GM18526 (cell line): ENCODE measurements around the gene SLC6A20.

ENCODE experiments used
- POLR2A ChIP-seq: IDR thresholded peaks from 3 replicates; pipeline ENCODE4 v1.6.1; 2011; ENCODE audit not compliant: insufficient read length; ENCODE audit errors: extremely low read depth

Gene SLC6A20

GRCh38 chr3:45790596-45790995, 5.7 kb downstream of the SLC6A20 start:
- TF ChIP-seq POLR2A, result no peak

- TF ChIP-seq POLR2A, result no peak
Measured at GRCh38 chr3:45789235-45789812, 7.0 kb downstream of the SLC6A20 start.

- TF ChIP-seq POLR2A, result no peak
Measured at GRCh38 chr3:45787551-45787950, 8.8 kb downstream of the SLC6A20 start.

DNA sequence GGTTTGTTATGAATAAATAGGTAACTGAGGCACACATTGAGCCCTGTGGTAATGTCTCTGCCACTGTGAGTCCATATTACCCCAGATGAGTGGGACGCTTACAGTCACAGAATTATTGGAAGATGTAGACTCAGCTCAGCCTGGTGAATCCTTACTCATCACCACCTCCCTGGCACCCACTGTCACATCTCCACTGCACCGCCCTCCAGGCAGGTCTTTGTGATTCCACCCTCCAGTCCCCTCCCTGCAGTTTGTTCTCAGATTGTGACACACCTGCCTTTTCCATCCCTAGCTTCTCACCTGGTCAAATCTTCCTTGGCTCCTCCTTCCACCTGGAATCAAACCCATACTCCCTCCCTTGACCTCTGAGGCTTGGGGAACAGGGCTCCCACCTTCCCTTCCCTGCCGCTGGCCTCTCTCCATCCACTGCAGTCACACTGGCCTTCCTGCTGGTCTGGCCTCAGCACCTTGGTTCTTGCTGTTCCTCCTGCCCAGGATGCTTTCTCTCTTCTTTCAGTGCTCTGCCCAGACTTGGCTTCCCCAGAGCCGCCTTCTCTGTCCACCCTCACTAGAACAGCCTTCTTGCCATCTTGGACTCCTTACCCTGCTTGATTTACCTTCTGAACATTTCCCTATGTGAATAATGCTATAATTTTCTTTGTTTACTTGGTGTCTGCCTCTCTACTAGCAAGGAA, 9.4 kb downstream of the SLC6A20 start:
- TF ChIP-seq POLR2A, result no peak

- TF ChIP-seq POLR2A, result no peak
Measured at GRCh38 chr3:45785605-45786150, 10.7 kb downstream of the SLC6A20 start.

DNA sequence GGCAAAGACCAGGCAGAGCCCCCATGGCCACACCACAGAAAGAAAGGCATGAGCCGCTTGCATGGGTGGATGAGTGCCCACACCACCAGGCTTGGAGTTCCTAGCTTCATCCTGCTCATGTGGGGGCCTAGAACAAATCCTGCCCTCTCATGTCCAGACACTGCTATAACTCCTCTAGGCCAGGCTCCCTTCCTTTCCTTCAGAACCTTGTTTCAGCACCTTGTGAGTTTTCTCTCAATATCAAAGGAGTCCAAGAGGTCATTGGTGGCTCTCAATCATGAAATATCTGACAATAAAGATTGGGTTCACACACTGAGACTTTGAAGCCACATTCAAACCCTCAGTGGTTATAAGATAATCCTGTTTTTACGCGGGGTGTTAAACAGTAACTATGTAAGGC, 12.7 kb downstream of the SLC6A20 start:
- TF ChIP-seq POLR2A, result no peak

GRCh38 chr3:45782381-45782780, 14.0 kb downstream of the SLC6A20 start:
- TF ChIP-seq POLR2A, result no peak

- TF ChIP-seq POLR2A, result no peak
Measured at GRCh38 chr3:45781841-45782240, 14.5 kb downstream of the SLC6A20 start.

GRCh38 chr3:45781271-45781670, 15.1 kb downstream of the SLC6A20 start:
- TF ChIP-seq POLR2A, result no peak

DNA sequence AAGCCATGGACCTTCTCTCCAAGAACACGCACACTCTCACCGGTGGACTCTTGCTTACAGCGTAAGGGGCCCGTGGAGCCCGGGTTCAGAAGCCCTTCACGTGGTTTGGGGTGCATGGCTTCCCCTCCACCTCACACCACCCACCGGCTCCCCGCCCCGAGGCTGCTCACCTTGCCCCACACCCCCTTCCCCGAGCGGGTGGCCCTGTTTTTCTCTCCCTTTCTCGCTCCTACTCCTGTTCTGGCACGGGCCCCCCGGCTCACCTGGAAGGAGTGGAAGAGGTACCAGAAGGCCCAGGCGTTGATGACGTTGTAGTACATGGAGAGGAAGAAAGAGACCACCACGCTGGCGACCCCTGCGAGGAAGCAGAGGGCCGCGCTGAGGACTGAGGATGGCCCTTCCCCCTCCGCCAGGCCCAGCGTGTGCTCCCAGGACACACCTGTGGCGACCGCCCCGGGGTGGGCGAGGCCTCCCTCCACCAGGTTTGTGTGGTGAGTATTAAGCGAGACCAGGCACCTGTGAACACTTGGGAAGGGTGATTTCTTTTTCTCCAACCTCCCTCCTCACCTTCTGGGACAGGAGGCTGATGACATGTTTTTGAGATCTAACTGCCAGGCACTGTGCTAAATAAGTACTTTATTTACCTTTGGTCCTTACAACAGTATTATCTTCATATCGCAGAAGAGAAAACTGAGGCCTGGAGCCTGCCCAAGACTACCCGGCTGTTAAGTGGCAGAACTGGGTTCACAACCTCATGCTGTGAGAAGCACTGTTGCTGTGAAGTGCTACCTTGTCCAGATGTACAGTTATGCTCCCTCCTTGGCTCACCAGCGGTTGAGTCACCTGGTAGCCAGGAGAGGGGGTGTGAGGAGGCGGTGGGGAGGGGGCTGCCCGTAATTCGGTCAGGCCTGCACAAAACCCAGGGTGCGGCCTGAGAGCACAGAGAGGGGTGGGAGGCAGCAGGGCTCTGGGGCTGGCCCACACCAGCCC, 16.3 kb downstream of the SLC6A20 start:
- TF ChIP-seq POLR2A, result no peak

DNA sequence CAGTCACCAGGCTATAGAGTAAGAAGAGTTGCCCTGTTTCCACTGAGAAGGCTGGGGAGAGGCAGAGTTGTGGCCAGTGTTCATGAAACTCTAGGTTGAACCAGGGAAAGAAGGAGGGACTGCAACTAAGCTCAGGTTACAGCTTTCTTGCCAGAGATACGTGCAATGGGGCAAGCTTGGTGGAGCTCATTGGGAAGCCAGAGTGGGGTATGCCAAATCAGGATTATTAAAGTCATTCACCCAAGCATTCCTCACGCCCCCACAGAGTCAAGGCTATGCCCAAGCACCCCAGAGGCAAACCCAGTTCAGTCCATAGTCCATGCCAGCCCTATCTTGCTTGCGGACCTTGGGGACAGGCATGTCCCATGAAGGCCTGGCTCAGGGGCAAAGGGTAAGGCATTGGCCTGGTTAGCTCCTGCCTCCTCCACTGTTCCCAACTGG, 17.6 kb downstream of the SLC6A20 start:
- no peak for TF ChIP-seq POLR2A

GRCh38 chr3:45777746-45778386, 18.5 kb downstream of the SLC6A20 start:
- no peak for TF ChIP-seq POLR2A

- no peak for TF ChIP-seq POLR2A
Measured at GRCh38 chr3:45777111-45777745, 19.1 kb downstream of the SLC6A20 start.

DNA sequence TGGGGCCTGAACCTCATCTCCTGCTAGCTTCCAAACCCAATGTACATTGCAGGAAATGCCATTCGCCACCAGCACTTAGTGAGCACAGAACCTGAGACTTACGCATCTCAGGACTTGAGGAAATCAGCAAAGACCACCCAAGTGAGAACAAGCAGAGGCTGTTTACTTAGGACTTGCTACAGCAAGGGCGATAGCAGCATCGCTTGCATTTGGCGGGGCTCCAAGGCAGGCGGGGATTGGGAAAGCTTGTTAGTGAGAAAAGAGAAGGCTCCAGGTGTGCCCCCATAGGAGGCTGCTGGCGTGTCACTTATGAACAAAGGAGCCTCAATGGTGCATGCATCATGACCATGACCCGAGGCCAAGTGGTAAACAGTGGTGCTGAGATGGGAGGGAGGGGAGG, 19.7 kb downstream of the SLC6A20 start:
- TF ChIP-seq POLR2A, result no peak

- no peak for TF ChIP-seq POLR2A
Measured at GRCh38 chr3:45776301-45776595, 20.1 kb downstream of the SLC6A20 start.
